Muscle of arm (tissue), 14 donors: ENCODE data around the gene DNAH10. TPM values are rescaled to one million over a fixed set of nuclear protein-coding genes. Genes with fewer than 3 reads are reported as not detected.

ENCODE experiments used
- DNase-seq: peaks from one replicate; pipeline ENCODE4 v3.0.0-alpha.2; 2013
- long read RNA-seq, 11 donors: transcript quantifications; one replicate each; lab custom pipeline, GENCODE V29; 2026
- polyA plus RNA-seq, 12 donors: library from polyadenylated mRNA; unstranded; fragments of 120-200 nt; gene quantifications; one replicate each; pipeline ENCODE4 v1.2.1, GENCODE V29; 2013; ENCODE audit not compliant: insufficient read length in 12 of 12

The DNAH10 gene
- polyA plus RNA-seq, result 1 to 10 TPM in 8 of 12 donors, under 1 TPM in 2, not detected in 2; 0.72 to 8.8 (median 1.8) TPM
- long read RNA-seq, donor 1, result 0 reads
- long read RNA-seq, donor 2, result 0 reads
- long read RNA-seq, donor 3, result 0 reads
- long read RNA-seq, donor 4, result 0 reads
- long read RNA-seq, donor 5, result 0 reads
- long read RNA-seq, donor 6, result 0 reads
- long read RNA-seq, donor 7, result 0 reads
- long read RNA-seq, donor 8, result 0 reads
- long read RNA-seq, donor 9, result 0 reads
- long read RNA-seq, donor 10, result 0 reads
- long read RNA-seq, donor 11, result 0 reads

- DNase-seq, result no peak
Observed at GRCh38 chr12:123761841-123762714, at the start of gene DNAH10. Gene DNAH10, plus strand, starts transcription at chr12:123762301. Its CDS starts 36 bp downstream, at chr12:123762337.

- DNase-seq, result no peak
Observed at GRCh38 chr12:123712780-123713319, 49.3 kb upstream of the DNAH10 start.

- no peak for DNase-seq
Observed at GRCh38 chr12:123713398-123713797, 48.7 kb upstream of the DNAH10 start.

GRCh38 chr12:123713823-123714585, 48.1 kb upstream of the DNAH10 start:
- DNase-seq, result no peak

- no peak for DNase-seq
Observed at GRCh38 chr12:123715195-123715594, 46.9 kb upstream of the DNAH10 start.

GRCh38 chr12:123717350-123717749, 44.8 kb upstream of the DNAH10 start:
- no peak for DNase-seq

- DNase-seq, result no peak
Observed at GRCh38 chr12:123720141-123720814, 41.8 kb upstream of the DNAH10 start.

- DNase-seq, result no peak
Observed at GRCh38 chr12:123721245-123721644, 40.9 kb upstream of the DNAH10 start.

GRCh38 chr12:123723011-123723410, 39.1 kb upstream of the DNAH10 start:
- DNase-seq, result no peak

GRCh38 chr12:123723765-123724164, 38.3 kb upstream of the DNAH10 start:
- no peak for DNase-seq

- DNase-seq, result no peak
Observed at GRCh38 chr12:123726244-123726643, 35.9 kb upstream of the DNAH10 start.

GRCh38 chr12:123726962-123727361, 35.1 kb upstream of the DNAH10 start:
- no peak for DNase-seq

GRCh38 chr12:123727878-123728277, 34.2 kb upstream of the DNAH10 start:
- DNase-seq, result no peak

GRCh38 chr12:123731596-123731995, 30.5 kb upstream of the DNAH10 start:
- DNase-seq, result no peak

- no peak for DNase-seq
Observed at GRCh38 chr12:123732251-123732650, 29.9 kb upstream of the DNAH10 start.

GRCh38 chr12:123733229-123733628, 28.9 kb upstream of the DNAH10 start:
- DNase-seq, result no peak

GRCh38 chr12:123734268-123734667, 27.8 kb upstream of the DNAH10 start:
- no peak for DNase-seq

- no peak for DNase-seq
Observed at GRCh38 chr12:123741937-123742572, 20.0 kb upstream of the DNAH10 start.

- no peak for DNase-seq
Observed at GRCh38 chr12:123743002-123743401, 19.1 kb upstream of the DNAH10 start.

GRCh38 chr12:123744836-123745235, 17.3 kb upstream of the DNAH10 start:
- no peak for DNase-seq

GRCh38 chr12:123747309-123747708, 14.8 kb upstream of the DNAH10 start:
- DNase-seq, result no peak
